Fibroblast of mammary gland (primary cell): ENCODE data around the gene DLG1.

ENCODE experiments used
- DNase-seq: peaks from one replicate; pipeline ENCODE4 v3.0.0-alpha.2; 2010; ENCODE audit warnings: low read depth
- H3K4me3 ChIP-seq: 2 replicates; pipeline ENCODE4 v1.5.1; 2011; ENCODE audit warnings: low read depth, mild to moderate bottlenecking, low read length, moderate library complexity; ENCODE audit not compliant: control insufficient read depth
- TF ChIP-seq, protein P1 (sequence below): conservative IDR thresholded peaks from 2 replicates; pipeline ENCODE4 v1.5.1; 2011; ENCODE audit warnings: low read depth, low read length, inconsistent platforms; ENCODE audit not compliant: control insufficient read depth, insufficient read depth

Gene DLG1

GRCh38 chr3:197335428-197336132, 37.2 kb upstream of the DLG1 start:
- no peak overlapping the region for H3K4me3 ChIP-seq
- no peak for DNase-seq
- TF ChIP-seq, protein P1, sequence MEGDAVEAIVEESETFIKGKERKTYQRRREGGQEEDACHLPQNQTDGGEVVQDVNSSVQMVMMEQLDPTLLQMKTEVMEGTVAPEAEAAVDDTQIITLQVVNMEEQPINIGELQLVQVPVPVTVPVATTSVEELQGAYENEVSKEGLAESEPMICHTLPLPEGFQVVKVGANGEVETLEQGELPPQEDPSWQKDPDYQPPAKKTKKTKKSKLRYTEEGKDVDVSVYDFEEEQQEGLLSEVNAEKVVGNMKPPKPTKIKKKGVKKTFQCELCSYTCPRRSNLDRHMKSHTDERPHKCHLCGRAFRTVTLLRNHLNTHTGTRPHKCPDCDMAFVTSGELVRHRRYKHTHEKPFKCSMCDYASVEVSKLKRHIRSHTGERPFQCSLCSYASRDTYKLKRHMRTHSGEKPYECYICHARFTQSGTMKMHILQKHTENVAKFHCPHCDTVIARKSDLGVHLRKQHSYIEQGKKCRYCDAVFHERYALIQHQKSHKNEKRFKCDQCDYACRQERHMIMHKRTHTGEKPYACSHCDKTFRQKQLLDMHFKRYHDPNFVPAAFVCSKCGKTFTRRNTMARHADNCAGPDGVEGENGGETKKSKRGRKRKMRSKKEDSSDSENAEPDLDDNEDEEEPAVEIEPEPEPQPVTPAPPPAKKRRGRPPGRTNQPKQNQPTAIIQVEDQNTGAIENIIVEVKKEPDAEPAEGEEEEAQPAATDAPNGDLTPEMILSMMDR: no peak

GRCh38 chr3:197333901-197334639, 35.7 kb upstream of the DLG1 start:
- TF ChIP-seq, protein P1: no peak
- H3K4me3 ChIP-seq: no peak overlapping the region
- no peak for DNase-seq

GRCh38 chr3:197331131-197331530, 32.7 kb upstream of the DLG1 start:
- H3K4me3 ChIP-seq: no peak overlapping the region
- peak; percentile 54 for DNase-seq
- TF ChIP-seq, protein P1: peak; percentile 31

- TF ChIP-seq, protein P1: no peak
- DNase-seq: no peak
- H3K4me3 ChIP-seq: no peak overlapping the region
These were observed 31.0 kb upstream of the DLG1 start for GRCh38 chr3:197329382-197329781.

DNA sequence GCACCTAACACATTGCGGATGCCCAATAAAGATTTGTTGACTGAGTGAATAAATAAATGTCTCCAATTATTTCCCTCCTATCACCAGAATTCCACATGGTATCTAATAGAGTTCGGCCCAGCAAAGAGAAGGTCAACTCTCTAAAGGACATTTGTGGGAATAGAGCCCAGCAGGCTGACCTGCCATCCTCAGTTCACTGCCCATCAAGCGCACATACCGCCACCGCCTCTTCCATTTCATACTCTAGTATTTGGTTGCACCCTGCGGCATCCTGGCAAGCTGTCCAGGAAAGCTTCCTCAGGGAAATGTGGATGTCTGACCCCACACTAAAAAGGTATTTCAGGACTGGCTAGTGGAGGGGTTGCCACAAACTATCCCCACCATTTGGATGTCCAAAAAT, 29.8 kb upstream of the DLG1 start:
- no peak for DNase-seq
- no peak overlapping the region for H3K4me3 ChIP-seq
- TF ChIP-seq, protein P1: no peak

DNA sequence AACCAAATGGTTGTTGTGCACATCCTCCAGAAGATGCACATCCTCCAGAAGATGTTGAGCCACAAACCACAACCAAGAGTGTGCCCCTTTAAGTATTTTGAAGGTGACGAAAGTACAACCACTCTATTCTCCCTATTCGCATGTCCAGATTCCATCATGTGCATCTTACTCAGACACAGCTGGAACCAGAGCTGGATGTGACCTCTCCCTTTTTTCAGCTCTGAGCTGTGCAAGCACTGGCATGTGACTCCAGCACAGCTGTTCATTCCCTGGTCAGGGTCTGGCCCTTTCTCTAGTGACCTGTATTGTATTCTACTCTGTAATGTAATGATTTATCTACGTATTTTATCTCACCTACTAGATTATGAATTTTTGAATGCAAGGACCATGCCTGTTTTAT, 29.3 kb upstream of the DLG1 start:
- H3K4me3 ChIP-seq: no peak overlapping the region
- TF ChIP-seq, protein P1: no peak
- peak; percentile 76 for DNase-seq

DNA sequence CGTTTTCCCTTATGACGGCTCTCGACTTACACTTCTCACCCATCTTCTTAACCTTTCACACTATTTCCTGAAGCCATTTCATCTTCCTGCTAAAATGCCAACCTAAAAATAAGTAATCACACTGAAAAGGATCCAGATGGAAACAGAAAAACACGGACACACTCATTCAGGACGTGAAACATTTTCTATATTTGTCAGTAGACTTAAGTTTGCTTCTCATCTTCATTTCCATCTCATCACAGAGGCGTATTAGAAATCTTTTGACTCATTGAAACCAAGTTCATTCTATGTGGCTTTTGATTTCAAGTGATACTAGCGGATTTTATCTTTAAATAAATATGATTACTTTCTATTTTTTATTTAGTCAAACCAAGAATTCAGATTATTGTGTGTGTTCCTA, 27.4 kb upstream of the DLG1 start:
- H3K4me3 ChIP-seq: no peak overlapping the region
- TF ChIP-seq, protein P1: no peak
- DNase-seq: no peak
